Calu3 (cell line): ENCODE measurements around the gene LPIN1. TPM values are rescaled to one million over a fixed set of nuclear protein-coding genes. Genes with fewer than 3 reads are reported as not detected.

Experiments used
- BruUV-seq: library from RNA; stranded (reverse); fragments of 400-500 nt; replicated peaks from 2 replicates; lab custom pipeline; 2021; lab: Mats Ljungman, UMichigan
- CTCF ChIA-PET: fragments of 300-600 bp; sonication (Branson Sonifier 250); formaldehyde crosslinking; loops from one replicate; lab custom pipeline; 2022; ENCODE audit warnings: antibody characterized with exemption; lab: Charles Lee
- DNase-seq: peaks from one replicate; pipeline ENCODE4 v3.0.0; 2022
- H3K27ac Mint-ChIP-seq: one replicate; pipeline ENCODE4 v1.8.0; 2022; ENCODE audit warnings: mixed read lengths; ENCODE audit not compliant: unreplicated experiment
- H3K27me3 Mint-ChIP-seq: one replicate; pipeline ENCODE4 v1.8.0; 2022; ENCODE audit warnings: mixed read lengths; ENCODE audit not compliant: unreplicated experiment
- H3K36me3 Mint-ChIP-seq: one replicate; pipeline ENCODE4 v1.8.0; 2022; ENCODE audit warnings: mild to moderate bottlenecking, moderate library complexity, mixed read lengths; ENCODE audit not compliant: insufficient read depth, unreplicated experiment
- H3K4me1 Mint-ChIP-seq: one replicate; pipeline ENCODE4 v1.8.0; 2022; ENCODE audit warnings: mild to moderate bottlenecking, low read depth, mixed read lengths; ENCODE audit not compliant: unreplicated experiment
- H3K4me3 Mint-ChIP-seq: one replicate; pipeline ENCODE4 v1.8.0; 2022; ENCODE audit warnings: mild to moderate bottlenecking, low read depth, moderate library complexity, mixed read lengths; ENCODE audit not compliant: unreplicated experiment
- H3K9me3 Mint-ChIP-seq: one replicate; pipeline ENCODE4 v1.8.0; 2022; ENCODE audit warnings: low read depth, mixed read lengths; ENCODE audit not compliant: unreplicated experiment
- intact Hi-C: fragments of 100-400 bp; cut with micrococcal nuclease; formaldehyde crosslinking; loops from one replicate; pipeline ENCODE4 v1.10.0; 2022; ENCODE audit not compliant: unreplicated experiment
- total RNA-seq: library from RNA; stranded (reverse); gene quantifications from 2 replicates; pipeline ENCODE4 v1.2.3, GENCODE V29; 2022
- TF ChIP-seq, protein P1 (sequence below): fragments of 200-600 bp; IDR thresholded peaks from one replicate; pipeline ENCODE4 v1.8.0; 2022; ENCODE audit warnings: antibody characterized with exemption; ENCODE audit not compliant: unreplicated experiment

LPIN1 gene
- total RNA-seq, 1 experiment from 2014 or later, result 53.5 TPM

DNA sequence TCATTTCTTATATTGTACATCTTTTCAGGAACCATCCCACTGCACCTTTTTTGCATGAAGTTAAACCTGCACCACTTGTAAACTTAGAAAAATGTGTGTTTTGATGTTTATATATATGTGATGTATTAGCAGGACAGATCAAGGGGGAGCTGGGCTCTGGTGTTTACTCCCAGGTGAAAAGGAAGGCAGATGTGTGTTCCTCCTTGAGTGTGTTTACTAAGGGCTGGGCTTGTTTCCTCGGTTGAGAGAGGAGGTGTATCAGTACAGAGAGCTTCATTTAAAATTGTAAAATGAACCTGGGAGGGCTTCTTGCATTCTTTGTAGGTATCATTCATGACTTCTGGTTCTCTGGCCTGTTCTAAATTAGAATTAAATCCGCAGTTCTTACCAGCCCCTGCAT lies 14.8 kb downstream of the LPIN1 start:
- H3K4me3 Mint-ChIP-seq, result no peak overlapping the region
- H3K36me3 Mint-ChIP-seq, result peaks cover 29% of the 10 kb centered on the region
- BruUV-seq, result no TSS peak
- intact Hi-C loops, result no loop called here
- TF ChIP-seq, protein P1, sequence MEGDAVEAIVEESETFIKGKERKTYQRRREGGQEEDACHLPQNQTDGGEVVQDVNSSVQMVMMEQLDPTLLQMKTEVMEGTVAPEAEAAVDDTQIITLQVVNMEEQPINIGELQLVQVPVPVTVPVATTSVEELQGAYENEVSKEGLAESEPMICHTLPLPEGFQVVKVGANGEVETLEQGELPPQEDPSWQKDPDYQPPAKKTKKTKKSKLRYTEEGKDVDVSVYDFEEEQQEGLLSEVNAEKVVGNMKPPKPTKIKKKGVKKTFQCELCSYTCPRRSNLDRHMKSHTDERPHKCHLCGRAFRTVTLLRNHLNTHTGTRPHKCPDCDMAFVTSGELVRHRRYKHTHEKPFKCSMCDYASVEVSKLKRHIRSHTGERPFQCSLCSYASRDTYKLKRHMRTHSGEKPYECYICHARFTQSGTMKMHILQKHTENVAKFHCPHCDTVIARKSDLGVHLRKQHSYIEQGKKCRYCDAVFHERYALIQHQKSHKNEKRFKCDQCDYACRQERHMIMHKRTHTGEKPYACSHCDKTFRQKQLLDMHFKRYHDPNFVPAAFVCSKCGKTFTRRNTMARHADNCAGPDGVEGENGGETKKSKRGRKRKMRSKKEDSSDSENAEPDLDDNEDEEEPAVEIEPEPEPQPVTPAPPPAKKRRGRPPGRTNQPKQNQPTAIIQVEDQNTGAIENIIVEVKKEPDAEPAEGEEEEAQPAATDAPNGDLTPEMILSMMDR, result no peak
- H3K4me1 Mint-ChIP-seq, result peaks cover 17% of the 10 kb centered on the region
- H3K27ac Mint-ChIP-seq, result no peak overlapping the region
- no peaks in the 10 kb centered on the region for H3K9me3 Mint-ChIP-seq
- CTCF ChIA-PET, result interaction anchor here (0.9 kb wide), 1 partner anchor 14 kb away, joined by 3 read pairs; no protein-coding TSS in a partner anchor
- no peak for DNase-seq
- H3K27me3 Mint-ChIP-seq, result no peaks in the 10 kb centered on the region

DNA sequence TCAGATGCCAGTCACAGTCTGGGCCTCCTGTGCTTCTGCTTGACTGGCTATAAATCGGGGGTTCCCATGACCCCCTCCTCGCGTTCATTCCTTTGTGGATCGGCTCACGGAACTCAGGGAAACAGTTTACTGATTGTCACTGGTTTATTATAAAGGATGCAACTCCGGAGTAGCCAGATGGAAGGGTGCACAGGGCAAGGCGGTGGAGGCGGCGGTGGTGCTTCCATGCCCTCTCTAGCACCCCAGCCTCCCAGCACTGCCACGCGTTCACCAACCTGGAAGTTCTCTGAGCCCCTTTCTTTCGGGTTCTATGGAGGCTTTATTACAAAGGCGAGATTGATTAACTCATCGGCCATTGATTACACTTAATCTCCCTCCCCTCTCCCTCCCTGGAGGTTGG lies 15.6 kb downstream of the LPIN1 start:
- peaks cover 31% of the 10 kb centered on the region for H3K36me3 Mint-ChIP-seq
- BruUV-seq, result no TSS peak

DNA sequence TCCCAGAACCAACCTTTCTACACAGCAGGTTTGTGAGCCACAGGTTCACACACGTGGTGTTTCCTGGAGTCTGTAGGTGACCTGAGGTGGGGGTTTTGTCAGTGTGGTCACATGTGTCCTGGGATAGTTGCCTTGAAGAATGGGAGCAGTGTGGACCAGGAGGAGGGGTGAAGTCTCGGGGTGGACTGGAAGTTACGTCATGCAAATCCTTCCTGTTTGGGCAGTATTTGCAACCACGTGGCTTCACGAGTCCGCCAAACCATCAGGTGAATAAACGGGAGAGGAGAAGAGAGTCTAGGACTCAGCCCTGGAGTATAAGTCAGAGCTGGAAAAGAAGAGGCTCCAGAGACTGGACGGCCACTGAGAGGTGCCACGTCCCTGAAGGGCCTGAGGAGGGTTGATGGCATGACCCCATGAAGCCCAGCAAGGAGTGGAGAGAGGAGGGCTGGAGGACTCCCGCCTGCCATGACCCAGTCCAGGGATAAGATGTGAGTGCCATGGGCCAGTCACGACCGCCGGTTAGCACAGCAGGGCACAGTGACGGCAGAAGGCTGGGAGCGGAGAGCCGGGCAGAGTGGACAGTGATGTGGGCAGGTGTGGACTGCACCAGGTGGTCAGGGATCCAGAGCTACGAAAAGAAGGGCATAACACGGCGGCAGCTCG lies 16.5 kb downstream of the LPIN1 start:
- CTCF ChIA-PET, result interaction anchor here (0.7 kb wide), 1 partner anchor 52 kb away, joined by 4 read pairs; no protein-coding TSS in a partner anchor
- intact Hi-C loops, result no loop called here
- TF ChIP-seq, protein P1, result no peak
- peaks cover 32% of the 10 kb centered on the region for H3K36me3 Mint-ChIP-seq
- H3K4me1 Mint-ChIP-seq, result peaks cover 17% of the 10 kb centered on the region
- no peaks in the 10 kb centered on the region for H3K9me3 Mint-ChIP-seq
- H3K27me3 Mint-ChIP-seq, result no peaks in the 10 kb centered on the region
- no peak overlapping the region for H3K27ac Mint-ChIP-seq
- no peak for DNase-seq
- H3K4me3 Mint-ChIP-seq, result no peak overlapping the region
- BruUV-seq, result no TSS peak

More for the DNA sequence above, 15.6 kb downstream of the LPIN1 start:
- DNase-seq, result no peak
- TF ChIP-seq, protein P1, result no peak
- H3K27me3 Mint-ChIP-seq, result no peaks in the 10 kb centered on the region
- H3K9me3 Mint-ChIP-seq, result no peaks in the 10 kb centered on the region
- H3K4me3 Mint-ChIP-seq, result no peak overlapping the region
- no peak overlapping the region for H3K27ac Mint-ChIP-seq
- H3K4me1 Mint-ChIP-seq, result peaks cover 17% of the 10 kb centered on the region
- intact Hi-C loops, result no loop called here
- CTCF ChIA-PET, result no interaction called here

DNA sequence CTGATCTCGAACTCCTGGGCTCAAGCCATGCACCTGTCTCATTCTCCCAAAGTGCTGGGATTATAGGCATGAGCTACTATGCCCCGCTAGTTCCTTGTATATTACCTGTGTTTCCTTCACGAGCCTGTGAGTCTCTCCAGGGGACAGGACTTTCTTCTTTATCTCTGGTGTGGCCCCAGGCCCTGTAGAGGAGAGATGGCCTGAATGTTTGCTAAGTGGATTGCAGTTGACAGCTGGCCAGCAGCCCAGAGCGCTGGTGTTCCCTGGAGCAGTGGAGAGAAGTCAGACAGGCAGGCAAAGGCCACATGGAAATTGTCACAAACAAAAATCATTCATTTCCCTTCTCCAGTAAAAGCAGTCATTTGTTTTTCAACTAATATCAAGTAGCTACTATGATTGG lies 17.9 kb downstream of the LPIN1 start:
- Mint-ChIP-seq H3K27ac (no peak overlapping the region), H3K4me3 (no peak overlapping the region), H3K4me1 (peaks cover 9% of the 10 kb centered on the region), H3K9me3 (no peaks in the 10 kb centered on the region), H3K27me3 (no peaks in the 10 kb centered on the region), H3K36me3 (peaks cover 31% of the 10 kb centered on the region)
- CTCF ChIA-PET, result interaction anchor here (2.1 kb wide), 1 partner anchor 11 kb away, joined by 5 read pairs; no protein-coding TSS in a partner anchor
- intact Hi-C loops, result no loop called here
- BruUV-seq, result no TSS peak
- no peak for DNase-seq
- TF ChIP-seq, protein P1, result no peak
